ENCODE data around the gene TYMP.

DNA sequence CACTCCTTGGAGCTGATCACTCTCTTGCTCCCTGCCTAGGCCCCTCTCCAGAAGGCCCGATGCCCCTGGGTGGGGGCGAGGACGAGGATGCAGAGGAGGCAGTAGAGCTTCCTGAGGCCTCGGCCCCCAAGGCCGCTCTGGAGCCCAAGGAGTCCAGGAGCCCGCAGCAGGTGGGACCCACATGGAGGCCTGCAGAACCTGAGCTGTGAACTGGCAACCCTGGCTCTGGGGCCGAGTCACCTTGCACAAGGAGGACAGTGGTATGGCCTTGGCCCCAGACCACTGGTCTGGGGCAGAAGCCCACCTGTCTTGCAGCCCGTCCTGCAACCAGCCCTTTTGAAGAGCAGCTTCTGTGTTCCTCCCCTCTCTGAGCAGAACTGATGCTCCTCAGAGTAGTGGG, 10.7 kb downstream of the TYMP start:
- TF ChIP-seq, protein P1, sequence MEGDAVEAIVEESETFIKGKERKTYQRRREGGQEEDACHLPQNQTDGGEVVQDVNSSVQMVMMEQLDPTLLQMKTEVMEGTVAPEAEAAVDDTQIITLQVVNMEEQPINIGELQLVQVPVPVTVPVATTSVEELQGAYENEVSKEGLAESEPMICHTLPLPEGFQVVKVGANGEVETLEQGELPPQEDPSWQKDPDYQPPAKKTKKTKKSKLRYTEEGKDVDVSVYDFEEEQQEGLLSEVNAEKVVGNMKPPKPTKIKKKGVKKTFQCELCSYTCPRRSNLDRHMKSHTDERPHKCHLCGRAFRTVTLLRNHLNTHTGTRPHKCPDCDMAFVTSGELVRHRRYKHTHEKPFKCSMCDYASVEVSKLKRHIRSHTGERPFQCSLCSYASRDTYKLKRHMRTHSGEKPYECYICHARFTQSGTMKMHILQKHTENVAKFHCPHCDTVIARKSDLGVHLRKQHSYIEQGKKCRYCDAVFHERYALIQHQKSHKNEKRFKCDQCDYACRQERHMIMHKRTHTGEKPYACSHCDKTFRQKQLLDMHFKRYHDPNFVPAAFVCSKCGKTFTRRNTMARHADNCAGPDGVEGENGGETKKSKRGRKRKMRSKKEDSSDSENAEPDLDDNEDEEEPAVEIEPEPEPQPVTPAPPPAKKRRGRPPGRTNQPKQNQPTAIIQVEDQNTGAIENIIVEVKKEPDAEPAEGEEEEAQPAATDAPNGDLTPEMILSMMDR (conservative IDR thresholded peaks at IDR 0.05; ENCODE audit: low read depth, low read length), result no peak
- TF ChIP-seq POLR2A (IDR thresholded peaks at IDR 0.05; ENCODE audit: low read depth, low read length) (no peak), SMC3 (IDR thresholded peaks at IDR 0.05; ENCODE audit: low read depth, low read length) (no peak)
- TF ChIP-seq, protein P2, sequence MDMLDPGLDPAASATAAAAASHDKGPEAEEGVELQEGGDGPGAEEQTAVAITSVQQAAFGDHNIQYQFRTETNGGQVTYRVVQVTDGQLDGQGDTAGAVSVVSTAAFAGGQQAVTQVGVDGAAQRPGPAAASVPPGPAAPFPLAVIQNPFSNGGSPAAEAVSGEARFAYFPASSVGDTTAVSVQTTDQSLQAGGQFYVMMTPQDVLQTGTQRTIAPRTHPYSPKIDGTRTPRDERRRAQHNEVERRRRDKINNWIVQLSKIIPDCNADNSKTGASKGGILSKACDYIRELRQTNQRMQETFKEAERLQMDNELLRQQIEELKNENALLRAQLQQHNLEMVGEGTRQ (IDR thresholded peaks at IDR 0.05; ENCODE audit: low read depth, low read length), result no peak
